ENCODE measurements around the gene GORASP2. TPM values are rescaled to one million over a fixed set of nuclear protein-coding genes. Genes with fewer than 3 reads are reported as not detected.

The GORASP2 gene
- polyA plus RNA-seq, 1 donor (not counting 4 experiments of a cell fraction or from before 2014, with no cell fraction given) = 125 TPM

DNA sequence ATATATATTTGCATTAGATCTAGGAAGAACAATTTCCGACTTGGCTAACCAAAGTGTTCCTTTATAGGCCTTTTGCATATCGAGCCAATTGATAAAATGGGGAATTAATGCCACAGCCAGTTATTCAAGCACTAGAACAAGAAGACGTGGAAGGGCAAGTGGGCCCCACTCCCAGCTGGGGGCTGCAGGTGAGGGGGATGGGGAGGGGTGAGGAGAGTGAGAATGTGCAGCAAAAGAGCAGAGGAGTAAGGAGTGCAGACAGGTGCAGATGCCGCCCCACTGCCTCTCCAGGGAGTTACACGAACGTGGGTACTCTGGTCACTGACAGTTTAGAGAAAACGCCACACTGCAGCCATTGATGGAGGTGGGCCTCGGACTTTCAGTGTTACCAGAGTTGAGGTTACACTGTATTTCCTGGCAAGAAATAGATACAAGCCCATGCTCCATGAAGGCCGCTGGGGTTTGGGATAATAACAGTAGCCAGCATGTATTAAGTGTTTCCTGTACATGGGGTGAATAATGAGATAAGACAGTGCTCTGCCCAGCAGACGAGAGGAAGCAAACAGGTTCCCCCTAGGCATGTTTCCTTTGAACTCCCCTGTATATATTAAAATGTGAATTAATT, 40.9 kb downstream of the GORASP2 start:
- H2AFZ ChIP-seq (ENCODE audit: control insufficient read depth, low read length) = no peak overlapping the region
- H3K4me3 ChIP-seq (ENCODE audit: control insufficient read depth in 2 of 3, extremely low read depth in 1 of 3, insufficient read depth in 2 of 3, low read depth in 1 of 3, low read length in 3 of 3) = no peak overlapping the region
- H3K36me3 ChIP-seq (ENCODE audit: control insufficient read depth in 2 of 2, extremely low read depth in 1 of 2, insufficient read depth in 2 of 2, low read length in 2 of 2) = peaks cover 7 to 20% of the 10 kb centered on the region in 2 experiments
- H3K9me1 ChIP-seq (ENCODE audit: control insufficient read depth, extremely low read depth, insufficient read depth, low read length) = no peaks in the 10 kb centered on the region
- no peak for DNase-seq (ENCODE audit: low read depth, low spot score)
- FAIRE-seq = no peak
- no peak overlapping the region for H3K4me2 ChIP-seq (ENCODE audit: control insufficient read depth, extremely low read depth, insufficient read depth, low read depth, low read length)
- dilution Hi-C loops (cut with MboI; ENCODE audit: extremely low pct_ligation_motif_present, low sequenced_read_pairs) = no loop called here
- H3K27ac ChIP-seq (ENCODE audit: control insufficient read depth, insufficient read depth, low read length) = no peak overlapping the region
- no peaks in the 10 kb centered on the region for H3K27me3 ChIP-seq (ENCODE audit: control insufficient read depth, extremely low read depth, insufficient read depth, low read length)
- TF ChIP-seq, protein P1, sequence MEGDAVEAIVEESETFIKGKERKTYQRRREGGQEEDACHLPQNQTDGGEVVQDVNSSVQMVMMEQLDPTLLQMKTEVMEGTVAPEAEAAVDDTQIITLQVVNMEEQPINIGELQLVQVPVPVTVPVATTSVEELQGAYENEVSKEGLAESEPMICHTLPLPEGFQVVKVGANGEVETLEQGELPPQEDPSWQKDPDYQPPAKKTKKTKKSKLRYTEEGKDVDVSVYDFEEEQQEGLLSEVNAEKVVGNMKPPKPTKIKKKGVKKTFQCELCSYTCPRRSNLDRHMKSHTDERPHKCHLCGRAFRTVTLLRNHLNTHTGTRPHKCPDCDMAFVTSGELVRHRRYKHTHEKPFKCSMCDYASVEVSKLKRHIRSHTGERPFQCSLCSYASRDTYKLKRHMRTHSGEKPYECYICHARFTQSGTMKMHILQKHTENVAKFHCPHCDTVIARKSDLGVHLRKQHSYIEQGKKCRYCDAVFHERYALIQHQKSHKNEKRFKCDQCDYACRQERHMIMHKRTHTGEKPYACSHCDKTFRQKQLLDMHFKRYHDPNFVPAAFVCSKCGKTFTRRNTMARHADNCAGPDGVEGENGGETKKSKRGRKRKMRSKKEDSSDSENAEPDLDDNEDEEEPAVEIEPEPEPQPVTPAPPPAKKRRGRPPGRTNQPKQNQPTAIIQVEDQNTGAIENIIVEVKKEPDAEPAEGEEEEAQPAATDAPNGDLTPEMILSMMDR (optimal IDR thresholded peaks at IDR 0.05 in 1 of 3, IDR thresholded peaks at IDR 0.05 in 1 of 3, conservative IDR thresholded peaks at IDR 0.05 in 1 of 3; ENCODE audit: extremely low read depth in 1 of 3, insufficient read depth in 2 of 3, low read length in 3 of 3) = no peak
- no peak for TF ChIP-seq EZH2 (IDR thresholded peaks at IDR 0.05; ENCODE audit: low read length)
- peaks cover 41% of the 10 kb centered on the region for H3K4me1 ChIP-seq (ENCODE audit: control insufficient read depth, extremely low read depth, insufficient read depth, low read length)
- no peaks in the 10 kb centered on the region for H3K79me2 ChIP-seq (ENCODE audit: control insufficient read depth, insufficient read depth, low read length)
- H3K9ac ChIP-seq (ENCODE audit: control insufficient read depth, extremely low read depth, insufficient read depth, low read length) = no peak overlapping the region
- no peaks in the 10 kb centered on the region for H3K9me3 ChIP-seq (ENCODE audit: control insufficient read depth, low read depth, low read length)
- H4K20me1 ChIP-seq (ENCODE audit: control insufficient read depth, extremely low read depth, insufficient read depth, low read length) = peaks cover 4% of the 10 kb centered on the region

- no peaks in the 10 kb centered on the region for H3K9me1 ChIP-seq (ENCODE audit: control insufficient read depth, extremely low read depth, insufficient read depth, low read length)
- H3K9ac ChIP-seq (ENCODE audit: control insufficient read depth, extremely low read depth, insufficient read depth, low read length) = no peak overlapping the region
- no peaks in the 10 kb centered on the region for H3K27me3 ChIP-seq (ENCODE audit: control insufficient read depth, extremely low read depth, insufficient read depth, low read length)
- H4K20me1 ChIP-seq (ENCODE audit: control insufficient read depth, extremely low read depth, insufficient read depth, low read length) = no peaks in the 10 kb centered on the region
- peaks cover 30% of the 10 kb centered on the region for H3K4me1 ChIP-seq (ENCODE audit: control insufficient read depth, extremely low read depth, insufficient read depth, low read length)
- H3K79me2 ChIP-seq (ENCODE audit: control insufficient read depth, insufficient read depth, low read length) = no peaks in the 10 kb centered on the region
- FAIRE-seq (no peak), DNase-seq (ENCODE audit: low read depth, low spot score) (no peak)
- dilution Hi-C loops (cut with MboI; ENCODE audit: extremely low pct_ligation_motif_present, low sequenced_read_pairs) = no loop called here
- TF ChIP-seq, protein P1 (optimal IDR thresholded peaks at IDR 0.05 in 1 of 3, IDR thresholded peaks at IDR 0.05 in 1 of 3, conservative IDR thresholded peaks at IDR 0.05 in 1 of 3; ENCODE audit: extremely low read depth in 1 of 3, insufficient read depth in 2 of 3, low read length in 3 of 3) = no peak
- TF ChIP-seq EZH2 (IDR thresholded peaks at IDR 0.05; ENCODE audit: low read length) = no peak
- no peak overlapping the region for H3K4me2 ChIP-seq (ENCODE audit: control insufficient read depth, extremely low read depth, insufficient read depth, low read depth, low read length)
- no peak overlapping the region for H3K4me3 ChIP-seq (ENCODE audit: control insufficient read depth in 2 of 3, extremely low read depth in 1 of 3, insufficient read depth in 2 of 3, low read depth in 1 of 3, low read length in 3 of 3)
- no peaks in the 10 kb centered on the region for H3K9me3 ChIP-seq (ENCODE audit: control insufficient read depth, low read depth, low read length)
- peaks cover 7 to 20% of the 10 kb centered on the region in 2 experiments for H3K36me3 ChIP-seq (ENCODE audit: control insufficient read depth in 2 of 2, extremely low read depth in 1 of 2, insufficient read depth in 2 of 2, low read length in 2 of 2)
- H2AFZ ChIP-seq (ENCODE audit: control insufficient read depth, low read length) = no peak overlapping the region
- no peak overlapping the region for H3K27ac ChIP-seq (ENCODE audit: control insufficient read depth, insufficient read depth, low read length)
These were observed 42.0 kb downstream of the GORASP2 start for GRCh38 chr2:170971071-170971470.
